Fibroblast of mammary gland (primary cell): ENCODE data around the gene CDA.

Experiments used
- DNase-seq: peaks from one replicate; pipeline ENCODE4 v3.0.0-alpha.2; 2010; ENCODE audit warnings: low read depth
- H3K4me3 ChIP-seq: 2 replicates; pipeline ENCODE4 v1.5.1; 2011; ENCODE audit warnings: low read depth, mild to moderate bottlenecking, low read length, moderate library complexity; ENCODE audit not compliant: control insufficient read depth
- TF ChIP-seq, protein P1 (sequence below): conservative IDR thresholded peaks from 2 replicates; pipeline ENCODE4 v1.5.1; 2011; ENCODE audit warnings: low read depth, low read length, inconsistent platforms; ENCODE audit not compliant: control insufficient read depth, insufficient read depth

Gene CDA

DNA sequence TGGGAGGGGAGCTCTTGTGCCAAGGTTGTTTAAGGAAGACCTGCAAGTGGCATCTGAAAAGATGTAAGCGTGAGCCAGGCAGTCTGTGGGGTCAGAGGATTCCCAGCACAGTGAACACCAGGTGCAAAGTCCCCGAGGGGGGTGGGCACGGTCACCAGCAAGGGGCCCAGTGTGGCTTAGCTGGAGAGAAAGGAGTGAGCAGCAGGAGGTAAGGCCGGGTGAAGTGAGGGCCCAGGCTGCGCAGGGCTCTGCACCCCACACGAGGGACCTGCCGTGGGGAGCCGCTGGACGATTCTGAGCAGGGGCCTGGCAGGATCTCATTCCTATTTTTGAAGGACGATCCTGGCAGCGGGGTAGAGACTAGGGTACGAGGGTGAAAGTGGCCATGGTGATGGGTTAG, 68.1 kb downstream of the CDA start:
- TF ChIP-seq, protein P1, sequence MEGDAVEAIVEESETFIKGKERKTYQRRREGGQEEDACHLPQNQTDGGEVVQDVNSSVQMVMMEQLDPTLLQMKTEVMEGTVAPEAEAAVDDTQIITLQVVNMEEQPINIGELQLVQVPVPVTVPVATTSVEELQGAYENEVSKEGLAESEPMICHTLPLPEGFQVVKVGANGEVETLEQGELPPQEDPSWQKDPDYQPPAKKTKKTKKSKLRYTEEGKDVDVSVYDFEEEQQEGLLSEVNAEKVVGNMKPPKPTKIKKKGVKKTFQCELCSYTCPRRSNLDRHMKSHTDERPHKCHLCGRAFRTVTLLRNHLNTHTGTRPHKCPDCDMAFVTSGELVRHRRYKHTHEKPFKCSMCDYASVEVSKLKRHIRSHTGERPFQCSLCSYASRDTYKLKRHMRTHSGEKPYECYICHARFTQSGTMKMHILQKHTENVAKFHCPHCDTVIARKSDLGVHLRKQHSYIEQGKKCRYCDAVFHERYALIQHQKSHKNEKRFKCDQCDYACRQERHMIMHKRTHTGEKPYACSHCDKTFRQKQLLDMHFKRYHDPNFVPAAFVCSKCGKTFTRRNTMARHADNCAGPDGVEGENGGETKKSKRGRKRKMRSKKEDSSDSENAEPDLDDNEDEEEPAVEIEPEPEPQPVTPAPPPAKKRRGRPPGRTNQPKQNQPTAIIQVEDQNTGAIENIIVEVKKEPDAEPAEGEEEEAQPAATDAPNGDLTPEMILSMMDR: no peak
- no peak overlapping the region for H3K4me3 ChIP-seq
- DNase-seq: no peak

DNA sequence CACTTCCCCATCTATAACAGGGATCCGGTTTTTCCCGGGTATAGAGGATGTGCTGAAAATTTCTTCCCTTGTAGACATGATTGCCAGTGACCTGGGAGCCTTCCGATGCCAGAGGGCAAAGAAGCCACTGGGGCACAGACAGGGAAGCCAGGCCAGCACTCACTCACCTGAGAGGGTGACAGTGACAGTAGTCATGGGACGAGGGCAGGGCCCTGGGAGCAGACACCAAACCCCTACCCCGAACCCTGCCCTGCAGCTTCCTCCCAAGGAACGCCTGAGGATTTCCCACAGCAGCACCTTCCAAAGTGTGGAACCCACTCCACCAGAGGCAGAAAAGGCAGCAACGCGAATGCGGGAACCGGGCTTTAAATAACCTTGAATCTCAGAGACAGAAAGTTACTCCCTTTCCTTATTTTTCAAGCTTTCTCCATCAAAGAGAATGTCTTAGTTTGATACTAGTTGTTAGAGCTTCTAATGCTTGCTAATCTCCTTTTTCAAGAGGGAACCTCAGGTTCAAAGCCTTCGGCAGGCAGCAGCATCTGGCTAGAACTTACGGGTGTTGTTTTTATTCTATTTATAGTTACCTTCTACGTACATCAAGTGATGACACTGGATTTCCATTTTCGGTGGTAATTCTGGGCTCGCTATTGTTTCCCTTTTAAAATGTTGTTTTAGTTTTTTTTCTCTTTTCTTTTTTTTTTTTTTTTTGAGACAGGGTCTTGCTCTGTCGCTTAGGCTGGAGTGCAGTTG, 69.4 kb downstream of the CDA start:
- TF ChIP-seq, protein P1: no peak
- no peak overlapping the region for H3K4me3 ChIP-seq
- no peak for DNase-seq

DNA sequence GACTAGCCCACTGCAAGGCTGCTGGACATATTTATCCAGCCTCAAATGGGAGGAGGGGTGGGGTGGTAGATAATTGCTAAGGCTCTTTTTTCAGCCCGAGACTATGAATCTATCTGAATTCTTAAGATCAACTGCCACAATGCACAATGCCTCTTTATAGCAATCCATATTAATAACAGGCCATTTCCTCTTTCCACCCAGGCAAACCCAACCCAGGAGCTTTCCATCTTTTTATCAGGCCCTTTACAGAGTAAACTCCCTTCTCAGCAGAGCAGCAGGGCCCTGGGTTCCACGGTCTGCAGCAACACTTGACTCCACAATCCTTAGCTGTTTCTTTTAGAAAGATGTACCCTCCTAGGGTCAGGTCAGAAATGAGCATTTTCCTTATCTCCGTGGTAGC, 71.5 kb downstream of the CDA start:
- TF ChIP-seq, protein P1: no peak
- no peak for DNase-seq
- peak overlapping the region; percentile 94 for H3K4me3 ChIP-seq

DNA sequence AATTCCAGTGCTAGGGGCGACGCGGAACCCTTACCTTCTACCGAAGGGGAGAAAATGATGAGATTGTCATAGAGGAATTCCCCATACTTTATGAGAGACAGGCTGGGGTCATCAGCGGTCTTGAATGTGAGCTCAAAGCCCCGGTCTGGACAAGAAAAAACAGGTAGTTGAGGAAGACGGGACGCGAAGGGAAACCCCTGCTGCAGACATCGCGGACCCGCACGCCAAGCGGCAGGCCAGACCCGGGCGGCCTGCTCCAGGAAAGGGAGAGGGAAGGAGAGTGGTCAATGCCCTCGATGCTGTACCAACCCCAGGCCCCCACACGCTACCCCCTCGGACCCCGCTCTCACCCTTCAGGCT, 71.9 kb downstream of the CDA start:
- H3K4me3 ChIP-seq: peak overlapping the region; percentile 94
- TF ChIP-seq, protein P1: no peak
- no peak for DNase-seq

DNA sequence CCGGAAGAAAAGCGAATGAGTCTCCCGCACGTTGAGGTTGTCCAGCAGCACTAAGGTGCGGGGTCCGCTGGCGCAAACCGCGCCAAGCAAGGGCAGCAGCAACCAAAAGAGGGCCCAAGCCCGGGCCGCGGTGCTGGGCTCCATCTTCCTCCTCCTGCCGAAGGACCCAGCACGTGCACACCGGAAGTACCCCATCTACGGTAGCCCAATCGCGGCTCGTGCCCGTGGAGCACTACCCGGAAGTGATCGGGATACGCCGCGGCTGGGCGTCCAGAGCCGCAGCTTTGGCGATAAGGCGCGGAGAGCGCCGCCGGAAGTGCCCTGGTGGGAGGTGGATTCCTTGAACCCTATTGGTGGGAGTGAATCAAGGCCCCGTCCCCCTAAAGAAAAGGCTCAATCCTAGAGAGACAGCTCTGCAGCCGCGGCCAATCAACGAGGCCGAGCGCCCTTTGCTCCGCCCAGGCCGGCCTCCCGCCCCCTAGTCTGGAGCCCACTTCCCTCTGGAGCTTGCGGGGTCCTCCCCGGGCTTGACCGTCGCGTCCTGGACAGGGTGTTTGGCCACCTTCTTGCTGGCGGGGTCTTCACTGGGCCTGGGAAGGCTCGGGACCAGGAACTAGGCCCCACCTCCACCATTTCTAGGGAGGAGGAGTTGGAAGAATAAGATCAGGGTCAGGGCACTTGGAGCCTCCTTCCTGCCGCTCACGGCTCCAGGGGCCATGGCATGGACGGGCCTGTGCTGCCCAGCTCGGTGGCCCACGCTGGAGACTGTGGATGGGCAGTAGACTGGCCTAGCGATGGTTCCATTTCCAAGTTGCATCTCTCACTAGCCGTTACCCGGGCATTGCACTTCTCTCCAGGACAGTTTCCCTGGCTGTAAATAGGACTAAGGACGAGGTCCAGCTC, 72.6 kb downstream of the CDA start, which contains the start of gene DDOST:
Gene DDOST (minus strand): TSS at position 163 of the 903 bp plus-strand sequence. CDS start 19 bp downstream, at position 144.
- TF ChIP-seq, protein P1: peak; percentile 47
- peak; percentile 96 for DNase-seq
- peak within 1 kb of the TSS; percentile 94 for H3K4me3 ChIP-seq

DNA sequence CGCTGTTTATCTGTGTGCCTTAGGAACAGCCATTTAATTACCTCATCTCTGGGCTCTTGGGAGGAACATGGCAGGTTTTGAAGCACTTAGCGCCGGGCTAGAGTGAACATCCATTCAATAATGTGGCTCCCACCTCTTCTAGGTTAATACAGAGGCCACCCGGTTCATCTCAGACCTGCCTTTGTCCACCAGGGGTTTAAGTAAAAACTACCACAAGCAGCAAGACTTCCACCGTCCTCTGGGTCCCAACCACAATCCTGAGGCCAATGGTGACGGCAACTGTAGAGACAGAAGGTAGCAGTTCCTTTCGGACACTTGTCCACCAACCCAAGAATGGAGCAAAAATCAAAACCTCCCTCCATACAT, 73.2 kb downstream of the CDA start:
- H3K4me3 ChIP-seq: peak overlapping the region; percentile 94
- TF ChIP-seq, protein P1: no peak
- DNase-seq: no peak
